ENCODE results near the gene TGFA. TPM values are rescaled to one million over a fixed set of nuclear protein-coding genes. Genes with fewer than 3 reads are reported as not detected.

Gene TGFA
- total RNA-seq, 4 donors from 2014 or later: 15.8 to 75.8 (median 52.0) TPM

GRCh38 chr2:70501728-70502127 is 51.9 kb downstream of the TGFA start:
- Histone ChIP-seq H3K9me3 (no peaks in the 10 kb centered on the region), H3K27me3 (no peaks in the 10 kb centered on the region), H3K4me3 (no peak overlapping the region), H3K27ac (peak overlapping the region in 3 of 4 donors; percentile 34 to 52 (median 49)), H3K36me3 (no peaks in the 10 kb centered on the region), H3K4me1 (peaks cover 0 to 12% (median 0%) of the 10 kb centered on the region in 3 donors)
- 50 to 53% methylated on average over 4 of the region's 4 CpGs for WGBS, 2 donors
- TF ChIP-seq CTCF (IDR thresholded peaks at IDR 0.05) (no peak), POLR2A (IDR thresholded peaks at IDR 0.05) (no peak)
- DNase-seq: no peak
- intact Hi-C loops (cut with DNase I): no loop called here

GRCh38 chr2:70501215-70501614 is 52.4 kb downstream of the TGFA start:
- TF ChIP-seq CTCF (IDR thresholded peaks at IDR 0.05): no peak
- no peak for TF ChIP-seq POLR2A (IDR thresholded peaks at IDR 0.05)
- no peaks in the 10 kb centered on the region for H3K9me3 ChIP-seq
- no peaks in the 10 kb centered on the region for H3K36me3 ChIP-seq
- no peaks in the 10 kb centered on the region for H3K27me3 ChIP-seq
- H3K27ac ChIP-seq: peak overlapping the region in 1 of 4 donors; percentile 52
- no peak for DNase-seq
- WGBS, 2 donors: 85 to 87% methylated on average over 1 of the region's 1 CpG
- H3K4me3 ChIP-seq: no peak overlapping the region
- peaks cover 0 to 12% (median 0%) of the 10 kb centered on the region in 3 donors for H3K4me1 ChIP-seq
- intact Hi-C loops (cut with DNase I): no loop called here

GRCh38 chr2:70499253-70499652 is 54.4 kb downstream of the TGFA start:
- Histone ChIP-seq H3K4me3 (no peak overlapping the region), H3K9me3 (no peaks in the 10 kb centered on the region), H3K27me3 (no peaks in the 10 kb centered on the region), H3K36me3 (no peaks in the 10 kb centered on the region), H3K4me1 (peaks cover 0 to 12% (median 0%) of the 10 kb centered on the region in 3 donors), H3K27ac (no peak overlapping the region)
- TF ChIP-seq POLR2A (IDR thresholded peaks at IDR 0.05) (no peak), CTCF (IDR thresholded peaks at IDR 0.05) (no peak)
- no peak for DNase-seq
- 88 to 91% methylated on average over 7 of the region's 7 CpGs for WGBS, 2 donors
- intact Hi-C loops (cut with DNase I): no loop called here

DNA sequence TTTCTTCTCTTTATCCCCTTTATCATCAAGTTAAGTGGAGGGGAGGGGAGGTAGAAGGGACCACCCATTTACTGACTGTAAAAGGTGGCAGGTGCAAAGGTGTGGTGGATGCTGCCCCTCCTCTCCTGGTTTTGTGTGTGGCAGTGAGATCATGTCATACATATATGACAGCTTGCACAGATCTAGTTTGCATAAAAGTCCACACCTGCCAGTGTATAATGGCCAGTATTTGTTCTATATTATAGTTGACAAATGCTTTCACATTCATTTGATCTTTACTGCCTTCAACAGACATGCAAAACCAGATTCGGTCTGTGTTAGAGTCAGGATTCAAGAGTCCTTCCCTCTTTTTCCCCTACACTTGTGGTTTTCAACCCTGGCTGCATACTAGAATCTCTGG is 55.1 kb downstream of the TGFA start:
- H3K36me3 ChIP-seq: no peaks in the 10 kb centered on the region
- no peak overlapping the region for H3K27ac ChIP-seq
- 75 to 82% methylated on average over 1 of the region's 1 CpG for WGBS, 2 donors
- H3K4me1 ChIP-seq: peaks cover 0 to 12% (median 0%) of the 10 kb centered on the region in 3 donors
- no peak overlapping the region for H3K4me3 ChIP-seq
- TF ChIP-seq CTCF (IDR thresholded peaks at IDR 0.05) (no peak), POLR2A (IDR thresholded peaks at IDR 0.05) (no peak)
- H3K9me3 ChIP-seq: no peaks in the 10 kb centered on the region
- intact Hi-C loops (cut with DNase I): no loop called here
- no peaks in the 10 kb centered on the region for H3K27me3 ChIP-seq
- DNase-seq: no peak

DNA sequence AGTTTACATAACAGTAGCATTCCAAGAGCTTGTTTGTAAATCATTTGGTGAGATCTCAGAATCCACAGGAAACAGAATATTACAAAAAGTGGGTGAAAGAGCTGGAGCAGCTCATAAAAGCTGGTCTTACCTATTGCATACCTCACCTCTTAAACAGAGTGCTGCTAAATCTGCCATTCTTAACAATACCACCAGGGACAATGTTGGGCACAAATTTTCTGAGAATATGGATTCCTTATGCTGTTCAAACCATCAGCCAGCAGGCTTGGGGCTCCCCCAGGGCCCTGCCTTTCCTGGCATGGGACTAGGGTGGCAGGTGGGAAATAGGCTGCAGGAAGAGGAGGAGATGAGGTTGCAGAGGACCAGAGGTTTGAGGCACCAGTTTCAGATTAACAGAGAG is 55.6 kb downstream of the TGFA start:
- no peak for DNase-seq

More for the DNA sequence above, 55.6 kb downstream of the TGFA start:
- no peaks in the 10 kb centered on the region for H3K27me3 ChIP-seq
- no peak overlapping the region for H3K4me3 ChIP-seq
- no peak overlapping the region for H3K27ac ChIP-seq
- peaks cover 0 to 12% (median 0%) of the 10 kb centered on the region in 3 donors for H3K4me1 ChIP-seq
- H3K9me3 ChIP-seq: no peaks in the 10 kb centered on the region
- intact Hi-C loops (cut with DNase I): no loop called here
- TF ChIP-seq POLR2A (IDR thresholded peaks at IDR 0.05) (no peak), CTCF (IDR thresholded peaks at IDR 0.05) (peak in 2 of 6 experiments; percentile 24 to 46)
- H3K36me3 ChIP-seq: no peaks in the 10 kb centered on the region
